Liver (tissue), 9 donors: ENCODE data around the gene LHX6. TPM values are rescaled to one million over a fixed set of nuclear protein-coding genes. Genes with fewer than 3 reads are reported as not detected.

Source experiments
- DNase-seq: peaks from one replicate; pipeline ENCODE4 v3.0.0-alpha.2; 2017; ENCODE audit warnings: low spot score
- H3K27ac ChIP-seq, 2 donors: one replicate each; pipeline ENCODE4 v1.7.0; 2013; ENCODE audit warnings: inconsistent platforms in 2 of 2, low read length in 2 of 2, control low read depth in 1 of 2, low read depth in 1 of 2, mild to moderate bottlenecking in 1 of 2
- H3K27me3 ChIP-seq, 4 donors: one replicate each; pipeline versions ENCODE4 v1.6.1 to v1.7.0; 2013; ENCODE audit warnings: low read length in 3 of 4, inconsistent platforms in 1 of 4, mild to moderate bottlenecking in 1 of 4, moderate library complexity in 1 of 4; ENCODE audit not compliant: control insufficient read depth in 4 of 4, insufficient read depth in 4 of 4
- H3K36me3 ChIP-seq, 4 donors: one replicate each; pipeline versions ENCODE4 v1.6.1 to v1.7.0; 2013; ENCODE audit warnings: low read length in 3 of 4, mild to moderate bottlenecking in 3 of 4, low read depth in 1 of 4, moderate library complexity in 1 of 4; ENCODE audit not compliant: control insufficient read depth in 4 of 4, insufficient read depth in 3 of 4
- H3K4me1 ChIP-seq, 4 donors: one replicate each; pipeline versions ENCODE4 v1.6.1 to v1.7.0; 2013; ENCODE audit warnings: low read length in 3 of 4, mild to moderate bottlenecking in 3 of 4, moderate library complexity in 1 of 4; ENCODE audit not compliant: control insufficient read depth in 4 of 4, insufficient read depth in 4 of 4
- H3K4me3 ChIP-seq, 3 donors: one replicate each; pipeline versions ENCODE4 v1.6.1 to v1.7.0; 2013; ENCODE audit warnings: low read length in 3 of 3, control low read depth in 1 of 3, low read depth in 1 of 3, mild to moderate bottlenecking in 1 of 3
- H3K9ac ChIP-seq, 2 donors: one replicate each; pipeline ENCODE4 v1.7.0; 2013; ENCODE audit warnings: low read length in 2 of 2, mild to moderate bottlenecking in 2 of 2, moderate library complexity in 2 of 2, control low read depth in 1 of 2, low read depth in 1 of 2
- H3K9me3 ChIP-seq, 4 donors: one replicate each; pipeline versions ENCODE4 v1.6.1 to v1.7.0; 2013; ENCODE audit warnings: low read length in 3 of 4; ENCODE audit not compliant: control insufficient read depth in 4 of 4
- ATF3 ChIP-seq: IDR thresholded peaks from 2 replicates; pipeline ENCODE4 v1.6.1; 2016; ENCODE audit warnings: antibody characterized with exemption
- FOXA1 ChIP-seq: IDR thresholded peaks from 2 replicates; pipeline ENCODE4 v1.6.1; 2016; ENCODE audit warnings: antibody characterized with exemption
- GABPA ChIP-seq, 2 donors: IDR thresholded peaks in 1 of 2; conservative IDR thresholded peaks in 1 of 2; 2 replicates each; pipeline ENCODE4 v1.6.1; 2016; ENCODE audit warnings: antibody characterized with exemption in 2 of 2, mild to moderate bottlenecking in 1 of 2, moderate library complexity in 1 of 2
- HNF4A ChIP-seq, 2 donors: conservative IDR thresholded peaks; 2 replicates each; pipeline ENCODE4 v1.6.1; 2016; ENCODE audit warnings: antibody characterized with exemption in 2 of 2, mild to moderate bottlenecking in 2 of 2
- JUND ChIP-seq, 2 donors: IDR thresholded peaks; 2 replicates each; pipeline ENCODE4 v1.6.1; 2016; ENCODE audit warnings: antibody characterized with exemption in 2 of 2
- NR2F2 ChIP-seq: IDR thresholded peaks from 2 replicates; pipeline ENCODE4 v1.6.1; 2016; ENCODE audit warnings: antibody characterized with exemption
- RAD21 ChIP-seq, 2 donors: IDR thresholded peaks; 2 replicates each; pipeline ENCODE4 v1.6.1; 2016; ENCODE audit warnings: antibody characterized with exemption in 2 of 2, mild to moderate bottlenecking in 2 of 2
- REST ChIP-seq: IDR thresholded peaks from 2 replicates; pipeline ENCODE4 v1.6.1; 2016; ENCODE audit warnings: antibody characterized with exemption, mild to moderate bottlenecking
- RXRA ChIP-seq, 2 donors: IDR thresholded peaks; 2 replicates each; pipeline ENCODE4 v1.6.1; 2017 to 2018; ENCODE audit warnings: antibody characterized with exemption in 2 of 2, mild to moderate bottlenecking in 1 of 2
- SP1 ChIP-seq: IDR thresholded peaks from 2 replicates; pipeline ENCODE4 v1.6.1; 2018; ENCODE audit warnings: antibody characterized with exemption, mild to moderate bottlenecking
- YY1 ChIP-seq: IDR thresholded peaks from 2 replicates; pipeline ENCODE4 v1.6.1; 2016; ENCODE audit warnings: antibody characterized with exemption, mild to moderate bottlenecking
- WGBS: extraction: QIAGEN DNeasy Blood & Tissue Kit; methylation state at CpG from one replicate; pipeline ENCODE4 v1.1.7; 2013; 5-methylcytosine and 5-hydroxymethylcytosine counted together
- polyA plus RNA-seq, 2 donors: library from polyadenylated mRNA; stranded (reverse) in 1 of 2; unstranded in 1 of 2; fragments of 200-250 nt in 1 of 2; fragments of >200 nt in 1 of 2; fragmentation: Nextera tagmentation in 1 of 2; extraction: Ambion mirVana in 1 of 2; gene quantifications; one replicate each; pipeline versions ENCODE4 v1.2.1 to v1.2.3, GENCODE V29; 2013 to 2015
- total RNA-seq, 2 donors: library from RNA; depleted of rRNA; stranded (reverse); fragments of >200 nt; gene quantifications; one replicate each; pipeline ENCODE4 v1.2.3, GENCODE V29; 2014
- TF ChIP-seq, protein P1 (sequence below): fragments of 150-350 bp; IDR thresholded peaks from 2 replicates; pipeline ENCODE4 v1.5.1; 2017; ENCODE audit warnings: improper control_type of control experiment, low read depth, low read length; ENCODE audit not compliant: missing input control
- TF ChIP-seq, protein P2 (sequence below): IDR thresholded peaks from 2 replicates; pipeline ENCODE4 v1.6.1; 2016; ENCODE audit warnings: antibody characterized with exemption
- donor health status: healthy.
- donor health status: healthy.
- donor health status: healthy.
- donor health status: healthy.
- donor health status: healthy.

The LHX6 gene
- total and polyA plus RNA-seq, 4 donors: 0.05 to 0.33 (median 0.18) TPM

- H3K9ac ChIP-seq: no peak overlapping the region
- no peak for DNase-seq
- WGBS: 68% methylated on average over 3 of the region's 3 CpGs
- no peak overlapping the region for H3K27ac ChIP-seq
- H3K27me3 ChIP-seq: peaks cover 0 to 3% (median 0%) of the 10 kb centered on the region in 4 donors
- TF ChIP-seq JUND (IDR thresholded peaks at IDR 0.05): no peak
- TF ChIP-seq RXRA (IDR thresholded peaks at IDR 0.05): no peak
- TF ChIP-seq NR2F2: peak; percentile 69
- TF ChIP-seq, protein P1, sequence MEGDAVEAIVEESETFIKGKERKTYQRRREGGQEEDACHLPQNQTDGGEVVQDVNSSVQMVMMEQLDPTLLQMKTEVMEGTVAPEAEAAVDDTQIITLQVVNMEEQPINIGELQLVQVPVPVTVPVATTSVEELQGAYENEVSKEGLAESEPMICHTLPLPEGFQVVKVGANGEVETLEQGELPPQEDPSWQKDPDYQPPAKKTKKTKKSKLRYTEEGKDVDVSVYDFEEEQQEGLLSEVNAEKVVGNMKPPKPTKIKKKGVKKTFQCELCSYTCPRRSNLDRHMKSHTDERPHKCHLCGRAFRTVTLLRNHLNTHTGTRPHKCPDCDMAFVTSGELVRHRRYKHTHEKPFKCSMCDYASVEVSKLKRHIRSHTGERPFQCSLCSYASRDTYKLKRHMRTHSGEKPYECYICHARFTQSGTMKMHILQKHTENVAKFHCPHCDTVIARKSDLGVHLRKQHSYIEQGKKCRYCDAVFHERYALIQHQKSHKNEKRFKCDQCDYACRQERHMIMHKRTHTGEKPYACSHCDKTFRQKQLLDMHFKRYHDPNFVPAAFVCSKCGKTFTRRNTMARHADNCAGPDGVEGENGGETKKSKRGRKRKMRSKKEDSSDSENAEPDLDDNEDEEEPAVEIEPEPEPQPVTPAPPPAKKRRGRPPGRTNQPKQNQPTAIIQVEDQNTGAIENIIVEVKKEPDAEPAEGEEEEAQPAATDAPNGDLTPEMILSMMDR: no peak
- H3K4me3 ChIP-seq: no peak overlapping the region
- no peaks in the 10 kb centered on the region for H3K36me3 ChIP-seq
- H3K9me3 ChIP-seq: no peaks in the 10 kb centered on the region
- no peaks in the 10 kb centered on the region for H3K4me1 ChIP-seq
These were observed 60.4 kb downstream of the LHX6 start for GRCh38 chr9:122168356-122168755.

DNA sequence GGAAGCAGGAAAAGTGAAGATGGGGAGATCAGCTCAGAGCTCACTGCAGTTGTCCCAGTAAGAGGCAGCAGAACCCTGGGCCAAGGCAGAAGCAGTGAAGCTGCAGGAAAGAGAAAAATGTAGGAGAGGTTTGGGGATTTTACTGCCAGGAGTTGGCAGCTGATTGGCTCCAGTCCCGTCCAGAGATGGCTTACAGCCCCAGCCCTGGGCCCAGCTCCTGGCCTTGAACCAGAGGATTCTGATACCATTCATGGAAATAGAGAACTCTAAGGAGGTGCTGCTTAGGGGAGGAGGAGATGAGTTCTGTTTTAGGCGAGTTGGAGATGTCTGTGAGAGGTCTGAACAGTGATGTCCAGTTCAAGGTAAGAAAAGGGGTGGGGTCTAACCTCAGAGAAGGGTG is 64.5 kb downstream of the LHX6 start:
- Histone ChIP-seq H3K9me3 (peaks cover 1 to 7% (median 3%) of the 10 kb centered on the region in 4 donors), H3K27me3 (peaks cover 0 to 3% (median 0%) of the 10 kb centered on the region in 4 donors), H3K27ac (no peak overlapping the region), H3K4me1 (peaks cover 0 to 4% (median 3%) of the 10 kb centered on the region in 4 donors), H3K36me3 (no peaks in the 10 kb centered on the region), H3K4me3 (no peak overlapping the region), H3K9ac (no peak overlapping the region)
- WGBS: 37% methylated on average over 2 of the region's 2 CpGs
- no peak for DNase-seq
- no peak for TF ChIP-seq RAD21 (IDR thresholded peaks at IDR 0.05)
- no peak for TF ChIP-seq HNF4A (conservative IDR thresholded peaks at IDR 0.05)
- no peak for TF ChIP-seq YY1
- no peak for TF ChIP-seq ATF3
- no peak for TF ChIP-seq RXRA (IDR thresholded peaks at IDR 0.05)
- TF ChIP-seq FOXA1: no peak
- TF ChIP-seq REST: no peak
- TF ChIP-seq, protein P2, sequence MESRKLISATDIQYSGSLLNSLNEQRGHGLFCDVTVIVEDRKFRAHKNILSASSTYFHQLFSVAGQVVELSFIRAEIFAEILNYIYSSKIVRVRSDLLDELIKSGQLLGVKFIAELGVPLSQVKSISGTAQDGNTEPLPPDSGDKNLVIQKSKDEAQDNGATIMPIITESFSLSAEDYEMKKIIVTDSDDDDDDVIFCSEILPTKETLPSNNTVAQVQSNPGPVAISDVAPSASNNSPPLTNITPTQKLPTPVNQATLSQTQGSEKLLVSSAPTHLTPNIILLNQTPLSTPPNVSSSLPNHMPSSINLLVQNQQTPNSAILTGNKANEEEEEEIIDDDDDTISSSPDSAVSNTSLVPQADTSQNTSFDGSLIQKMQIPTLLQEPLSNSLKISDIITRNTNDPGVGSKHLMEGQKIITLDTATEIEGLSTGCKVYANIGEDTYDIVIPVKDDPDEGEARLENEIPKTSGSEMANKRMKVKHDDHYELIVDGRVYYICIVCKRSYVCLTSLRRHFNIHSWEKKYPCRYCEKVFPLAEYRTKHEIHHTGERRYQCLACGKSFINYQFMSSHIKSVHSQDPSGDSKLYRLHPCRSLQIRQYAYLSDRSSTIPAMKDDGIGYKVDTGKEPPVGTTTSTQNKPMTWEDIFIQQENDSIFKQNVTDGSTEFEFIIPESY: no peak
- TF ChIP-seq SP1: no peak
- no peak for TF ChIP-seq GABPA (IDR thresholded peaks at IDR 0.05 in 1 of 2, conservative IDR thresholded peaks at IDR 0.05 in 1 of 2)
